GM12801 (cell line): Measurements from ENCODE around the gene CHURC1.

Source experiments
- CTCF ChIP-seq: IDR thresholded peaks from one replicate; pipeline ENCODE4 v1.5.1; 2011; ENCODE audit warnings: control low read depth; ENCODE audit not compliant: insufficient read length; ENCODE audit errors: extremely low read depth

The CHURC1 gene

GRCh38 chr14:64873506-64874219 lies 40.6 kb upstream of the CHURC1 start:
- TF ChIP-seq CTCF: no peak

- no peak for TF ChIP-seq CTCF
Observed at GRCh38 chr14:64875350-64875749, 38.9 kb upstream of the CHURC1 start.

GRCh38 chr14:64877846-64878245 lies 36.4 kb upstream of the CHURC1 start:
- no peak for TF ChIP-seq CTCF

- TF ChIP-seq CTCF: no peak
Observed at GRCh38 chr14:64878837-64879634, 35.2 kb upstream of the CHURC1 start.

GRCh38 chr14:64879635-64880220 lies 34.5 kb upstream of the CHURC1 start, which contains the start of gene SPTB:
SPTB (minus strand) TSS chr14:64879907; CDS start chr14:64823094, 56,813 bp downstream.
- TF ChIP-seq CTCF: no peak

GRCh38 chr14:64880221-64881121 lies 33.8 kb upstream of the CHURC1 start:
- no peak for TF ChIP-seq CTCF
